SK-N-SH (cell line): ENCODE measurements around the gene UGT2B11.

Experiments
- CHD2 ChIP-seq: fragments of 150-350 bp; IDR thresholded peaks from 2 replicates; pipeline ENCODE4 v1.6.1; 2018; ENCODE audit warnings: low read length; ENCODE audit not compliant: partially characterized antibody
- CTCF ChIP-seq: fragments of 200-600 bp; sonication (generic); IDR thresholded peaks from 2 replicates; pipeline ENCODE4 v1.6.1; 2017; ENCODE audit warnings: antibody characterized with exemption, mild to moderate bottlenecking, moderate library complexity
- EP300 ChIP-seq, 2 experiments: IDR thresholded peaks; 2 replicates each; pipeline versions ENCODE4 v1.4.0 to v1.6.1; 2012; ENCODE audit warnings: borderline replicate concordance in 1 of 2, low read depth in 1 of 2, low read length in 1 of 2
- JUND ChIP-seq: IDR thresholded peaks from 2 replicates; pipeline ENCODE4 v1.4.0; 2012
- POLR2AphosphoS5 ChIP-seq: IDR thresholded peaks from 2 replicates; pipeline ENCODE4 v1.6.1; 2012; ENCODE audit warnings: low read depth, low read length
- RAD21 ChIP-seq: IDR thresholded peaks from 2 replicates; pipeline ENCODE4 v1.6.1; 2012; ENCODE audit warnings: mild to moderate bottlenecking, low read length
- RFX5 ChIP-seq: IDR thresholded peaks from 2 replicates; pipeline ENCODE4 v1.6.1; 2012; ENCODE audit warnings: mild to moderate bottlenecking, improper control_type of control experiment, low read length
- SIN3A ChIP-seq: IDR thresholded peaks from 2 replicates; pipeline ENCODE4 v1.6.1; 2012; ENCODE audit warnings: low read depth, mild to moderate bottlenecking, low read length, moderate library complexity, borderline replicate concordance
- TCF12 ChIP-seq: IDR thresholded peaks from 2 replicates; pipeline ENCODE4 v1.4.0; 2012
- USF2 ChIP-seq: fragments of 150-350 bp; IDR thresholded peaks from 2 replicates; pipeline ENCODE4 v1.6.1; 2017; ENCODE audit warnings: antibody characterized with exemption, low read length, low read depth, borderline replicate concordance

DNA sequence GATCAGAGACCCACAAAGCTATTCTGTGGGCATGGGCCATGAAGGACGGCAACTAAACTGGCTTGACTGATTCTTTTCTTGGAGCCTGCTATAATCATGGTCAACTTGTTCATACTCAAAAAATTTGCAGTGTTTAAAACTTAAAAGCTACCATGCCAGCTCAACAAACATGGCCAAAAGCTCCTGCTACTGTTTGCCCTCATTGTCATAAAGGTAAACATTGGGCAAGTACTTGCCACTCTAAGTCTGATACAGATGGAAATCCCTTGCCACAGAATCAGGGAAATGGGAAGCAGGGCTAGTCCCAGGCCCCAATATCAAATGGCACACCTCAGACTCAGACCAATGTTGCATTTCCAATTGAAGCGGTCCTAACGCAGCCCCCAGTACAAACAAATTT, 20.4 kb downstream of the UGT2B11 start:
- TF ChIP-seq CTCF, result no peak
- no peak for TF ChIP-seq TCF12
- no peak for TF ChIP-seq CHD2
- TF ChIP-seq USF2, result no peak
- TF ChIP-seq JUND, result no peak
- no peak for TF ChIP-seq POLR2AphosphoS5
- no peak for TF ChIP-seq RAD21
- TF ChIP-seq EP300 (IDR thresholded peaks at IDR 0.05; ENCODE audit: borderline replicate concordance in 1 of 2, low read depth in 1 of 2, low read length in 1 of 2), result no peak
- no peak for TF ChIP-seq RFX5
- TF ChIP-seq SIN3A, result no peak
